GM19035 (cell line): ENCODE data around the gene MAP3K3.

Experiments
- ATAC-seq: cut with Tn5 transposase; IDR thresholded peaks from one replicate; pipeline ENCODE4 v1.9.1; 2021; ENCODE audit not compliant: unreplicated experiment

The MAP3K3 gene

GRCh38 chr17:63647936-63648335 is 25.7 kb downstream of the MAP3K3 start:
- ATAC-seq = no peak

GRCh38 chr17:63649813-63650212 is 27.6 kb downstream of the MAP3K3 start:
- ATAC-seq = no peak

GRCh38 chr17:63652106-63652505 is 29.9 kb downstream of the MAP3K3 start:
- ATAC-seq = no peak

- no peak for ATAC-seq
These were observed 30.8 kb downstream of the MAP3K3 start for GRCh38 chr17:63653050-63653449.

- ATAC-seq = no peak
These were observed 35.6 kb downstream of the MAP3K3 start for GRCh38 chr17:63657786-63658185.

GRCh38 chr17:63658366-63658765 is 36.1 kb downstream of the MAP3K3 start:
- no peak for ATAC-seq

GRCh38 chr17:63659850-63660249 is 37.6 kb downstream of the MAP3K3 start:
- no peak for ATAC-seq

- no peak for ATAC-seq
These were observed 43.5 kb downstream of the MAP3K3 start for GRCh38 chr17:63665527-63666214.

- no peak for ATAC-seq
These were observed 50.6 kb downstream of the MAP3K3 start for GRCh38 chr17:63672856-63673255.

- no peak for ATAC-seq
These were observed 53.0 kb downstream of the MAP3K3 start for GRCh38 chr17:63675231-63675606.

- no peak for ATAC-seq
These were observed 53.7 kb downstream of the MAP3K3 start for GRCh38 chr17:63675607-63676546.

- no peak for ATAC-seq
These were observed 54.4 kb downstream of the MAP3K3 start for GRCh38 chr17:63676584-63676983.

GRCh38 chr17:63679214-63679613 is 57.0 kb downstream of the MAP3K3 start:
- no peak for ATAC-seq

- ATAC-seq = no peak
These were observed 58.5 kb downstream of the MAP3K3 start for GRCh38 chr17:63680700-63681099.

- no peak for ATAC-seq
These were observed 59.3 kb downstream of the MAP3K3 start for GRCh38 chr17:63681530-63681929.

GRCh38 chr17:63682441-63682840 is 60.2 kb downstream of the MAP3K3 start:
- ATAC-seq = no peak

- ATAC-seq = no peak
These were observed 60.8 kb downstream of the MAP3K3 start for GRCh38 chr17:63682981-63683380.

GRCh38 chr17:63685041-63685440 is 62.8 kb downstream of the MAP3K3 start:
- ATAC-seq = no peak

- no peak for ATAC-seq
These were observed 63.4 kb downstream of the MAP3K3 start for GRCh38 chr17:63685578-63685977.

GRCh38 chr17:63686138-63686685 is 64.0 kb downstream of the MAP3K3 start:
- ATAC-seq = no peak

- ATAC-seq = no peak
These were observed 66.3 kb downstream of the MAP3K3 start for GRCh38 chr17:63688396-63689020.
